DND-41 (cell line): ENCODE data around the gene NPFFR1.

Experiments used
- ATAC-seq: fragments of 200-7000 bp; cut with Tn5 transposase; 3 replicates; pipeline ENCODE4 v1.9.1; 2021; ENCODE audit warnings: low read depth; ENCODE audit not compliant: insufficient read depth
- DNase-seq: peaks from one replicate; pipeline ENCODE4 v3.0.0-alpha.2; 2020
- H2AFZ ChIP-seq: 2 replicates; pipeline ENCODE4 v1.6.0; 2012; ENCODE audit warnings: low read depth, low read length
- H3K27ac ChIP-seq: 2 replicates; pipeline ENCODE4 v1.5.1; 2012; ENCODE audit warnings: low read length, inconsistent platforms
- H3K27me3 ChIP-seq: fragments of 200-600 bp; sonication (generic); 2 replicates; pipeline ENCODE4 v1.6.0; 2012; ENCODE audit warnings: low read length, mild to moderate bottlenecking, inconsistent platforms; ENCODE audit not compliant: insufficient read depth, poor library complexity
- H3K36me3 ChIP-seq: 2 replicates; pipeline ENCODE4 v1.5.1; 2012; ENCODE audit warnings: low read length, inconsistent platforms; ENCODE audit not compliant: insufficient read depth
- H3K4me1 ChIP-seq: 2 replicates; pipeline ENCODE4 v1.5.1; 2012; ENCODE audit warnings: mild to moderate bottlenecking, low read length; ENCODE audit not compliant: insufficient read depth
- H3K4me2 ChIP-seq: 2 replicates; pipeline ENCODE4 v1.6.0; 2012; ENCODE audit warnings: mild to moderate bottlenecking, moderate library complexity, low read length, inconsistent platforms; ENCODE audit not compliant: insufficient read depth
- H3K4me3 ChIP-seq, 2 experiments: fragments of 200-600 bp in 1 of 2; shearing (Covaris generic) in 1 of 2; 2 replicates each; pipeline ENCODE4 v1.5.1; 2012 to 2016; ENCODE audit warnings: inconsistent platforms in 2 of 2, low read length in 2 of 2, mild to moderate bottlenecking in 2 of 2, low read depth in 1 of 2, moderate library complexity in 1 of 2
- H3K79me2 ChIP-seq: 2 replicates; pipeline ENCODE4 v1.6.0; 2012; ENCODE audit warnings: low read length, inconsistent platforms; ENCODE audit not compliant: insufficient read depth
- H3K9ac ChIP-seq: 2 replicates; pipeline ENCODE4 v1.6.0; 2012; ENCODE audit warnings: low read depth, mild to moderate bottlenecking, inconsistent platforms, low read length, moderate library complexity
- H3K9me3 ChIP-seq: 2 replicates; pipeline ENCODE4 v1.5.1; 2012; ENCODE audit warnings: low read length, moderate library complexity, mild to moderate bottlenecking, inconsistent platforms; ENCODE audit not compliant: insufficient read depth, severe bottlenecking
- H4K20me1 ChIP-seq: 2 replicates; pipeline ENCODE4 v1.6.0; 2012; ENCODE audit warnings: low read length; ENCODE audit not compliant: insufficient read depth
- EZH2 ChIP-seq: IDR thresholded peaks from 3 replicates; pipeline ENCODE4 v1.6.1; 2012; ENCODE audit warnings: borderline replicate concordance, low read depth, mild to moderate bottlenecking, moderate library complexity, low read length, inconsistent platforms; ENCODE audit not compliant: severe bottlenecking
- TF ChIP-seq, protein P1 (sequence below): IDR thresholded peaks from 2 replicates; pipeline ENCODE4 v1.5.1; 2012; ENCODE audit warnings: borderline replicate concordance, low read length, moderate library complexity, mild to moderate bottlenecking; ENCODE audit not compliant: poor library complexity, severe bottlenecking; ENCODE audit errors: extremely low read depth

NPFFR1 gene

GRCh38 chr10:70232859-70233108, 51.0 kb downstream of the NPFFR1 start:
- Histone ChIP-seq H3K9me3 (no peaks in the 10 kb centered on the region), H3K27ac (peak overlapping the region; percentile 81), H3K79me2 (peaks cover 54% of the 10 kb centered on the region), H3K27me3 (no peaks in the 10 kb centered on the region), H3K9ac (peak overlapping the region; percentile 82), H3K4me3 (peak overlapping the region; percentile 98 to 100), H4K20me1 (peaks cover 38% of the 10 kb centered on the region), H2AFZ (peak overlapping the region; percentile 76), H3K4me1 (peaks cover 47% of the 10 kb centered on the region), H3K4me2 (peak overlapping the region; percentile 91), H3K36me3 (peaks cover 30% of the 10 kb centered on the region)
- TF ChIP-seq, protein P1, sequence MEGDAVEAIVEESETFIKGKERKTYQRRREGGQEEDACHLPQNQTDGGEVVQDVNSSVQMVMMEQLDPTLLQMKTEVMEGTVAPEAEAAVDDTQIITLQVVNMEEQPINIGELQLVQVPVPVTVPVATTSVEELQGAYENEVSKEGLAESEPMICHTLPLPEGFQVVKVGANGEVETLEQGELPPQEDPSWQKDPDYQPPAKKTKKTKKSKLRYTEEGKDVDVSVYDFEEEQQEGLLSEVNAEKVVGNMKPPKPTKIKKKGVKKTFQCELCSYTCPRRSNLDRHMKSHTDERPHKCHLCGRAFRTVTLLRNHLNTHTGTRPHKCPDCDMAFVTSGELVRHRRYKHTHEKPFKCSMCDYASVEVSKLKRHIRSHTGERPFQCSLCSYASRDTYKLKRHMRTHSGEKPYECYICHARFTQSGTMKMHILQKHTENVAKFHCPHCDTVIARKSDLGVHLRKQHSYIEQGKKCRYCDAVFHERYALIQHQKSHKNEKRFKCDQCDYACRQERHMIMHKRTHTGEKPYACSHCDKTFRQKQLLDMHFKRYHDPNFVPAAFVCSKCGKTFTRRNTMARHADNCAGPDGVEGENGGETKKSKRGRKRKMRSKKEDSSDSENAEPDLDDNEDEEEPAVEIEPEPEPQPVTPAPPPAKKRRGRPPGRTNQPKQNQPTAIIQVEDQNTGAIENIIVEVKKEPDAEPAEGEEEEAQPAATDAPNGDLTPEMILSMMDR, result no peak
- no peak for TF ChIP-seq EZH2
- DNase-seq (no peak), ATAC-seq (no peak)

DNA sequence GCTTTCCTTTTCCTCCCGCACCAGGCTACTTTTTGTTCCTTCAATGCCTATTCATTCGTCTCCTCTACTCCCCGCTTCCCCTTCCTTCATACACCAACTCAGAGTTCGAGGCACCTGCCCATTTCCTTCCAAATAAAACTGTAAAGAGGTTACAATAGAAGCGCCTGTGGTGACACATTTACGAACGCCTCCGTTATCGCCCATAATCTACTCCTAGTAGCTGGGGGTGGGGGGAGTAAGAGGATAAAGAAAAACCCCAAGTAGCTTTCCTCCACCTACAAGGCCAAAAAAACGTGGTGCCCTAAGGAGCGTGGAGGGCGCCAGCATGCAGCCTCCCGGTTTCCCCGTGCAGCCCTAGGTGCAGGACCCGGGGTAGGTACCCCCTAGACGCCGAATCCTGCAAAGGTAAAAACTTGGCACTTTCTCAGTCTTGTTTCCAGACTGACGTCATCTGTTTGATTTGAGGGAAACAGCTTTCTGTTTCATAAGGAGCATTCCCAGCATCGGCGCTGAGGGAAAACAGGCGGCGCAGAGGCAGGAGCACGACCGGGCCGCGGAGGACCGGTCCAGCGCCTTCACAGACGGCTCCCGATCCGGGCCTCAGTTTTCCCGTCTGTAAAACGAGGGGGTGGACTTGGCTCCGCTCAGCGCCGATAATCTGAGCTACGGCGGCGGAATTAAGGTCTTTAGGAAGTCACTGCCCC, 51.5 kb downstream of the NPFFR1 start:
- no peaks in the 10 kb centered on the region for H3K9me3 ChIP-seq
- H3K4me1 ChIP-seq, result peaks cover 47% of the 10 kb centered on the region
- H3K36me3 ChIP-seq, result peaks cover 35% of the 10 kb centered on the region
- H3K4me3 ChIP-seq, result peak overlapping the region; percentile 98 to 100
- H3K9ac ChIP-seq, result peak overlapping the region; percentile 82
- H3K27ac ChIP-seq, result peak overlapping the region; percentile 81
- DNase-seq (peak; percentile 58), ATAC-seq (peak; percentile 38)
- peak overlapping the region; percentile 91 for H3K4me2 ChIP-seq
- H3K27me3 ChIP-seq, result no peaks in the 10 kb centered on the region
- H4K20me1 ChIP-seq, result peaks cover 39% of the 10 kb centered on the region
- peak overlapping the region; percentile 76 for H2AFZ ChIP-seq
- peaks cover 59% of the 10 kb centered on the region for H3K79me2 ChIP-seq
- no peak for TF ChIP-seq EZH2
- TF ChIP-seq, protein P1, result no peak

- Histone ChIP-seq H3K9me3 (no peaks in the 10 kb centered on the region), H2AFZ (no peak overlapping the region), H3K4me3 (no peak overlapping the region), H3K4me1 (peaks cover 45% of the 10 kb centered on the region), H3K27me3 (no peaks in the 10 kb centered on the region), H3K27ac (no peak overlapping the region), H3K9ac (no peak overlapping the region), H3K4me2 (peak overlapping the region; percentile 91; the same call in 1 of the 2 replicates), H3K79me2 (peaks cover 95% of the 10 kb centered on the region), H4K20me1 (peaks cover 55% of the 10 kb centered on the region), H3K36me3 (peaks cover 54% of the 10 kb centered on the region)
- TF ChIP-seq, protein P1, result no peak
- no peak for TF ChIP-seq EZH2
- DNase-seq (no peak), ATAC-seq (no peak)
Observed at GRCh38 chr10:70228491-70228890, 55.3 kb downstream of the NPFFR1 start.
